HepG2 (cell line): ENCODE results near the gene RNF208. TPM values are rescaled to one million over a fixed set of nuclear protein-coding genes. Genes with fewer than 3 reads are reported as not detected.

Source experiments
- ARID2 ChIP-seq: sonication (generic); formaldehyde crosslinking; IDR thresholded peaks from 2 replicates; pipeline ENCODE4 v1.8.1; 2022; ENCODE audit warnings: mild to moderate bottlenecking, missing genetic modification reagents, borderline replicate concordance
- CREB1 ChIP-seq, 2 experiments: fragments of 450-650 bp in 1 of 2; IDR thresholded peaks; 2 replicates each; pipeline ENCODE4 v1.6.1; 2016 to 2017; ENCODE audit warnings: control low read depth in 1 of 2, mild to moderate bottlenecking in 1 of 2, missing compliant biosample characterization in 1 of 2, missing genetic modification characterization in 1 of 2
- FOXK2 ChIP-seq: fragments of 450-650 bp; IDR thresholded peaks from 2 replicates; pipeline ENCODE4 v1.6.1; 2016
- KDM6A ChIP-seq: IDR thresholded peaks from 2 replicates; pipeline ENCODE4 v1.6.1; 2016; ENCODE audit warnings: low read depth
- KLF12 ChIP-seq: sonication (generic); formaldehyde crosslinking; IDR thresholded peaks from 2 replicates; pipeline ENCODE4 v1.4.0; 2020; ENCODE audit warnings: missing genetic modification reagents, borderline replicate concordance
- KLF13 ChIP-seq: sonication (generic); formaldehyde crosslinking; IDR thresholded peaks from 2 replicates; pipeline ENCODE4 v1.4.0; 2020; ENCODE audit warnings: mild to moderate bottlenecking, missing genetic modification reagents
- POGZ ChIP-seq: sonication (generic); formaldehyde crosslinking; IDR thresholded peaks from 2 replicates; pipeline ENCODE4 v1.4.0; 2020; ENCODE audit warnings: mild to moderate bottlenecking, missing genetic modification reagents
- SMARCC2 ChIP-seq: fragments of 450-650 bp; IDR thresholded peaks from 2 replicates; pipeline ENCODE4 v1.6.1; 2017; ENCODE audit warnings: antibody characterized with exemption, mild to moderate bottlenecking
- TIGD3 ChIP-seq: sonication (generic); formaldehyde crosslinking; IDR thresholded peaks from 2 replicates; pipeline ENCODE4 v1.5.1; 2020; ENCODE audit warnings: mild to moderate bottlenecking, missing genetic modification reagents, borderline replicate concordance
- XRCC5 ChIP-seq: fragments of 200-400 bp; formaldehyde crosslinking; optimal IDR thresholded peaks from 2 replicates; pipeline ENCODE3; 2017; ENCODE audit warnings: mild to moderate bottlenecking, low read length
- ZBTB21 ChIP-seq: sonication (generic); formaldehyde crosslinking; IDR thresholded peaks from 2 replicates; pipeline ENCODE4 v1.4.0; 2020; ENCODE audit warnings: missing genetic modification reagents
- ZHX2 ChIP-seq, 2 experiments: sonication (generic) in 1 of 2; formaldehyde crosslinking in 1 of 2; IDR thresholded peaks; 2 replicates each; pipeline versions ENCODE4 v1.6.1 to v1.9.0; 2014 to 2022; ENCODE audit warnings: antibody characterized with exemption in 1 of 2, borderline replicate concordance in 1 of 2, inconsistent platforms in 1 of 2, low read depth in 1 of 2, missing genetic modification reagents in 1 of 2
- ZNF224 ChIP-seq: sonication (generic); formaldehyde crosslinking; IDR thresholded peaks from 2 replicates; pipeline ENCODE4 v1.5.0; 2020; ENCODE audit warnings: mild to moderate bottlenecking, missing genetic modification reagents
- ZNF230 ChIP-seq: sonication (generic); formaldehyde crosslinking; IDR thresholded peaks from 2 replicates; pipeline ENCODE4 v1.4.0; 2020; ENCODE audit warnings: mild to moderate bottlenecking, missing genetic modification reagents
- ZNF841 ChIP-seq: sonication (generic); formaldehyde crosslinking; IDR thresholded peaks from 2 replicates; pipeline ENCODE4 v1.8.1; 2023; ENCODE audit warnings: missing genetic modification reagents, borderline replicate concordance
- ZSCAN20 ChIP-seq: sonication (generic); formaldehyde crosslinking; IDR thresholded peaks from 2 replicates; pipeline ENCODE4 v1.4.0; 2020; ENCODE audit warnings: missing genetic modification reagents, mild to moderate bottlenecking, borderline replicate concordance
- polyA plus RNA-seq, 8 experiments: library from polyadenylated mRNA; depleted of rRNA in 3 of 8; stranded (reverse) in 7 of 8; unstranded in 1 of 8; fragments of >200 nt; fragmentation: Illumina TruSeq in 4 of 8; extraction: Trizol in 4 of 8; gene quantifications; 2 replicates each; pipeline versions ENCODE4 v1.2.1 to v1.2.3, GENCODE V29; 2011 to 2016; ENCODE audit warnings: low read depth in 4 of 8, missing spikeins in 1 of 8, mixed read lengths in 1 of 8; ENCODE audit not compliant: insufficient read depth in 1 of 8
- total RNA-seq, 5 experiments: library from RNA; depleted of rRNA; stranded (reverse); fragments of >200 nt; fragmentation: Illumina TruSeq; extraction: Trizol; gene quantifications; 2 replicates each; pipeline ENCODE4 v1.2.3, GENCODE V29; 2016; ENCODE audit warnings: low read depth in 1 of 5
- TF ChIP-seq, protein P1 (sequence below): sonication (generic); formaldehyde crosslinking; IDR thresholded peaks from 2 replicates; pipeline ENCODE4 v1.4.0; 2020; ENCODE audit warnings: missing genetic modification reagents, borderline replicate concordance

The RNF208 gene
- total and polyA plus RNA-seq, 2 of the 13 experiments (the other 11 are each of a cell fraction or from before 2014, with no cell fraction given) = 1.6 to 2.1 TPM

- TF ChIP-seq KLF12 (CRISPR knock-in tag) = peak; percentile 86
- TF ChIP-seq XRCC5 = peak; percentile 69
- no peak for TF ChIP-seq CREB1 (IDR thresholded peaks at IDR 0.05)
- no peak for TF ChIP-seq CREB1 (CRISPR knock-in tag; IDR thresholded peaks at IDR 0.05)
- TF ChIP-seq ZHX2 (IDR thresholded peaks at IDR 0.05; ENCODE audit: low read depth) = no peak
- TF ChIP-seq ZHX2 (CRISPR knock-in tag; IDR thresholded peaks at IDR 0.05; ENCODE audit: borderline replicate concordance) = no peak
- no peak for TF ChIP-seq ZNF841 (CRISPR knock-in tag)
- TF ChIP-seq ARID2 (CRISPR knock-in tag) = 0 out of 2 replicates have a peak, but pooled peaks have one; percentile 57
- TF ChIP-seq TIGD3 (CRISPR knock-in tag) = no peak
- TF ChIP-seq KLF13 = peak; percentile 34; the same call in 1 of the 2 replicates
- TF ChIP-seq ZBTB21 (CRISPR knock-in tag) = no peak
- no peak for TF ChIP-seq POGZ (CRISPR knock-in tag)
- no peak for TF ChIP-seq ZNF230 (CRISPR knock-in tag)
- TF ChIP-seq FOXK2 = no peak
- TF ChIP-seq ZNF224 (CRISPR knock-in tag) = 0 out of 2 replicates have a peak, but pooled peaks have one; percentile 33
- TF ChIP-seq KDM6A (CRISPR knock-in tag) = no peak
- TF ChIP-seq, protein P1, sequence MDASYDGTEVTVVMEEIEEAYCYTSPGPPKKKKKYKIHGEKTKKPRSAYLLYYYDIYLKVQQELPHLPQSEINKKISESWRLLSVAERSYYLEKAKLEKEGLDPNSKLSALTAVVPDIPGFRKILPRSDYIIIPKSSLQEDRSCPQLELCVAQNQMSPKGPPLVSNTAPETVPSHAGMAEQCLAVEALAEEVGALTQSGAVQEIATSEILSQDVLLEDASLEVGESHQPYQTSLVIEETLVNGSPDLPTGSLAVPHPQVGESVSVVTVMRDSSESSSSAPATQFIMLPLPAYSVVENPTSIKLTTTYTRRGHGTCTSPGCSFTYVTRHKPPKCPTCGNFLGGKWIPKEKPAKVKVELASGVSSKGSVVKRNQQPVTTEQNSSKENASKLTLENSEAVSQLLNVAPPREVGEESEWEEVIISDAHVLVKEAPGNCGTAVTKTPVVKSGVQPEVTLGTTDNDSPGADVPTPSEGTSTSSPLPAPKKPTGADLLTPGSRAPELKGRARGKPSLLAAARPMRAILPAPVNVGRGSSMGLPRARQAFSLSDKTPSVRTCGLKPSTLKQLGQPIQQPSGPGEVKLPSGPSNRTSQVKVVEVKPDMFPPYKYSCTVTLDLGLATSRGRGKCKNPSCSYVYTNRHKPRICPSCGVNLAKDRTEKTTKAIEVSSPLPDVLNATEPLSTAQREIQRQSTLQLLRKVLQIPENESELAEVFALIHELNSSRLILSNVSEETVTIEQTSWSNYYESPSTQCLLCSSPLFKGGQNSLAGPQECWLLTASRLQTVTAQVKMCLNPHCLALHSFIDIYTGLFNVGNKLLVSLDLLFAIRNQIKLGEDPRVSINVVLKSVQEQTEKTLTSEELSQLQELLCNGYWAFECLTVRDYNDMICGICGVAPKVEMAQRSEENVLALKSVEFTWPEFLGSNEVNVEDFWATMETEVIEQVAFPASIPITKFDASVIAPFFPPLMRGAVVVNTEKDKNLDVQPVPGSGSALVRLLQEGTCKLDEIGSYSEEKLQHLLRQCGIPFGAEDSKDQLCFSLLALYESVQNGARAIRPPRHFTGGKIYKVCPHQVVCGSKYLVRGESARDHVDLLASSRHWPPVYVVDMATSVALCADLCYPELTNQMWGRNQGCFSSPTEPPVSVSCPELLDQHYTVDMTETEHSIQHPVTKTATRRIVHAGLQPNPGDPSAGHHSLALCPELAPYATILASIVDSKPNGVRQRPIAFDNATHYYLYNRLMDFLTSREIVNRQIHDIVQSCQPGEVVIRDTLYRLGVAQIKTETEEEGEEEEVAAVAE (CRISPR knock-in tag) = no peak
- TF ChIP-seq ZSCAN20 (CRISPR knock-in tag) = no peak
- no peak for TF ChIP-seq SMARCC2
Measured at GRCh38 chr9:137217276-137218211, 4.5 kb downstream of the RNF208 start (continued).
